Astrocyte of the cerebellum (primary cell): ENCODE results near the gene OAS3.
"Not testable (repeated sequence)": the region's sequence is repeated elsewhere in the genome, so short reads cannot be mapped to it uniquely, and the experiment has no call there.

Source experiments
- DNase-seq: peaks from one replicate; pipeline ENCODE4 v3.0.0-alpha.2; 2011; ENCODE audit warnings: low read depth
- H3K4me3 ChIP-seq: 2 replicates; pipeline ENCODE4 v1.5.1; 2011; ENCODE audit warnings: mild to moderate bottlenecking, low read depth, low read length, moderate library complexity
- in situ Hi-C: cut with HindIII; loops from 2 replicates; pipeline ENCODE4 v1.10.0; 2017; ENCODE audit warnings: low sequenced_read_pairs
- TF ChIP-seq, protein P1 (sequence below): IDR thresholded peaks from 2 replicates; pipeline ENCODE4 v1.5.1; 2012; ENCODE audit warnings: low read length, low read depth, moderate library complexity, mild to moderate bottlenecking; ENCODE audit errors: missing control alignments

The OAS3 gene

DNA sequence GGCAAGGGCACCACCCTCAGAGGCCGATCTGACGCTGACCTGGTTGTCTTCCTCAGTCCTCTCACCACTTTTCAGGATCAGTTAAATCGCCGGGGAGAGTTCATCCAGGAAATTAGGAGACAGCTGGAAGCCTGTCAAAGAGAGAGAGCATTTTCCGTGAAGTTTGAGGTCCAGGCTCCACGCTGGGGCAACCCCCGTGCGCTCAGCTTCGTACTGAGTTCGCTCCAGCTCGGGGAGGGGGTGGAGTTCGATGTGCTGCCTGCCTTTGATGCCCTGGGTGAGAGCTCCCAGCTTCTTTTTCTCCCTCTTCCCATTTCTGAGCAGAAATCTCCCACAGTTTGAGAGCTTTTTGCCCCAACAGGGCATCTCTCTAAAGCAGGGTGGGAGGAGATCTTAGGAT lies 29.7 kb upstream of the OAS3 start:
- in situ Hi-C loops, result no loop called here
- H3K4me3 ChIP-seq, result no peak overlapping the region
- TF ChIP-seq, protein P1, sequence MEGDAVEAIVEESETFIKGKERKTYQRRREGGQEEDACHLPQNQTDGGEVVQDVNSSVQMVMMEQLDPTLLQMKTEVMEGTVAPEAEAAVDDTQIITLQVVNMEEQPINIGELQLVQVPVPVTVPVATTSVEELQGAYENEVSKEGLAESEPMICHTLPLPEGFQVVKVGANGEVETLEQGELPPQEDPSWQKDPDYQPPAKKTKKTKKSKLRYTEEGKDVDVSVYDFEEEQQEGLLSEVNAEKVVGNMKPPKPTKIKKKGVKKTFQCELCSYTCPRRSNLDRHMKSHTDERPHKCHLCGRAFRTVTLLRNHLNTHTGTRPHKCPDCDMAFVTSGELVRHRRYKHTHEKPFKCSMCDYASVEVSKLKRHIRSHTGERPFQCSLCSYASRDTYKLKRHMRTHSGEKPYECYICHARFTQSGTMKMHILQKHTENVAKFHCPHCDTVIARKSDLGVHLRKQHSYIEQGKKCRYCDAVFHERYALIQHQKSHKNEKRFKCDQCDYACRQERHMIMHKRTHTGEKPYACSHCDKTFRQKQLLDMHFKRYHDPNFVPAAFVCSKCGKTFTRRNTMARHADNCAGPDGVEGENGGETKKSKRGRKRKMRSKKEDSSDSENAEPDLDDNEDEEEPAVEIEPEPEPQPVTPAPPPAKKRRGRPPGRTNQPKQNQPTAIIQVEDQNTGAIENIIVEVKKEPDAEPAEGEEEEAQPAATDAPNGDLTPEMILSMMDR, result no peak
- DNase-seq, result no peak

DNA sequence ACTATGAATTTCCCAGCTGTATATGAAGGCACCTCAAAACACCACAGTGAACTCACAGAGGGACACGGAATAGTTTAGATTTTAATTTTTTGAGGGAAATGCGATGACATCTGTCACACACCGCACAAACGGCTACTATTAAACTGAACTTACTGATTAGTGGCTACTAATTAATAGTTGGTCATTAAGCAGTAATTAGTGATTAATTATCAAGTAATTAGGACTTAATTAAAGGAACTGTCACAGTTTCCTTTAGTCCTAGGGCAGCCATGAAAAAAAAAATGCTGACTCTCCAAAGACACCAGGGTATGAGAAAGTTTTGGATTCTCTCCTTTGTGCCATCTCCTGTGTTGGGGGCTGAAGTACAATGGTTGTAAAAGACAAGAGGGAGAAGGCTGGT lies 28.6 kb upstream of the OAS3 start:
- TF ChIP-seq, protein P1, result no peak
- no peak for DNase-seq
- in situ Hi-C loops, result no loop called here
- H3K4me3 ChIP-seq, result no peak overlapping the region

DNA sequence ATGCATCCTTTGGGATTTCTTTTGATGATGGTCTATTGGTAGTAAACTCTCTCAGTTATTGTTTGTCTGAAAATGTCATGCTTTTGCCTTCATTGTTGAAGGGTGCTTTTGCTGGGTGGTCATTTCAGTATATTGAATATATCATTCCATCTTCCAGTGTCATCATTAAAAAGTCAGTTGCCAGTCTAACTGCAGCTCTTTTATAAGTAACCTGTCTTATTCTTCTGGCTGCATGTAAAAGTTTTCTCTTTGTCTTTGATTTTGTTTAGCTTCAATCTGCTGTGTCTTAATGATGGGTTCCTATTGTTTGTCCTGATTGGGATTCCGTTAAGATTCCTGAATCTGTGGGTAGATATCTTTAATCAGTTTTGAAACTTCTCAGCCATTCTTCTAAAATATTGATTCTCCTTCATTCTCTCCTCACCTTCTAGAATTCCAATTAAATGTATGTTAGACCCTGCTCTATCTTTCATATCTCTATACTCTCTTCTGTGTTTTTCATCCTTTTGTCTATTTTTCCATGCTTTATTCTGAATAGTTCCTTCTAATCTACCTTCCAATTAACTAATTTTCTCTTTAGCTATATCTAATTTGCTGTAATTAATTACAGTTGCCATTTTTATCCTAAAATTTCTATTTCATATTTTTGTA lies 25.1 kb upstream of the OAS3 start:
- no peak for DNase-seq
- in situ Hi-C loops, result no loop called here
- H3K4me3 ChIP-seq, result no peak overlapping the region
- TF ChIP-seq, protein P1, result no peak

DNA sequence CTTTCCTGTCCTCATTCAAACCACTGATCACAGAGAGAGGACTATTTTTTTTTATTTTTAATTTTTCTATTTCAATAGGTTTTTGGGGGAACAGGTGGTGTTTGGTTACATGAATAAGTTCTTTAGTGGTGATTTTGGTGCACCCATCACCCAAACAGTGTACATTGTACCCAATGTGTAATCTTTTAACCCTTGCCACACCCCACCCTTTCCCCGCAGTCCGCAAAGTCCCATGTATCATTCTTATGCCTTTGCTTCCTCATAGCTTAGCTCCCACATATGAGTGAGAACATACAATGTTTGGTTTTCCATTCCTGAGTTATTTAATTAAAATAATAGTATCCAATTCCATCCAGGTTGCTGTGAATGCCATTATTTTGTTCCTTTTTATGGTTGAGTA lies 24.4 kb upstream of the OAS3 start:
- DNase-seq, in situ Hi-C loops, H3K4me3 ChIP-seq: not testable (repeated sequence)

DNA sequence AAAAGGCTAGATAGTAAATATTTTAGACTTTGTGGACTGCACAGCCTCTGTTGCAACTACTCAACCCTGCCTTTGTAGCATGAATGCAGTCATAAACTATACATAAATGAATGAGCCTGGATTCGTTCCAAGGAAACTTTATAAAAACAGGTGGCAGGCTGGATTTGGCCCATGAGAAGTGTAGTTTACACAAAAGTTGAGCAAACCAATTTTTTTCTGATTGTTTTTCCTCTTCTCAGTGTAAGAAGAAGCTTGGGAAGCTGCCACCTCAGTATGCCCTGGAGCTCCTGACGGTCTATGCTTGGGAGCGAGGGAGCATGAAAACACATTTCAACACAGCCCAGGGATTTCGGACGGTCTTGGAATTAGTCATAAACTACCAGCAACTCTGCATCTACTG lies 22.0 kb upstream of the OAS3 start:
- TF ChIP-seq, protein P1, result no peak
- H3K4me3 ChIP-seq, result no peak overlapping the region
- in situ Hi-C loops, result no loop called here

DNA sequence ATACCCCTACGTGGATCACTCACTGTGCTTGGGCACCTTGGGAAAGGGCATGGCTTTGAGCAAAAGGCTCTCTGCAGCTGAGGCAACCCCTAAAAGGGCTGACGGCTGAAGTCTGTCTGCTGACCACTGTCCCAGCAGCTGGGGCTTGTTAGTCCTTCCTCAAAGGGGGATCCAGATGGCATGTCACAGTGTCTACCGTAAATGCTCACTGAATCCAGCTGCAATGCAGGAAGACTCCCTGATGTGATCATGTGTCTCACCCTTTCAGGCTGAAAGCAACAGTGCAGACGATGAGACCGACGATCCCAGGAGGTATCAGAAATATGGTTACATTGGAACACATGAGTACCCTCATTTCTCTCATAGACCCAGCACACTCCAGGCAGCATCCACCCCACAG lies 19.2 kb upstream of the OAS3 start:
- in situ Hi-C loops, result no loop called here
- no peak overlapping the region for H3K4me3 ChIP-seq
- no peak for DNase-seq
- TF ChIP-seq, protein P1, result no peak

More for the DNA sequence above, 22.0 kb upstream of the OAS3 start:
- no peak for DNase-seq

DNA sequence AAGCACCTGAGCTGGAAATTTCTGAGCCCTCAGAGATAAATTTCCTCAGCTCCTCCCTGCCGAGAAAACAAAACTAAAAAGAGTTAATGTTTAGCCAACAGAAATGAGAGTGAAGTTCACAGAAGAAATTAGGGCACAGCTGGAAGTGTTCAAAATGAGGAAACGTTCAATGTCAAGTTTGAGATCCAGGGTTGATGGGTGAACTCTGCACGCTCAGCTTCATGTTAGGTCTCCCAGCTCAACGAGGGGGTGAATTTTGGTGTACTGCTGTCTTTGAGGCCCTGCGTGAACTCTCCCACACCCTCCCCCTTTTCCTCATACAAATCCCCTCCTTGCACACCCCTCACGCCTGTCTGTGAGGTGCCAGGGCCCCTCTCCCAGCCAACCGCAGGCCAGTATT lies 13.3 kb upstream of the OAS3 start:
- in situ Hi-C loops, result no loop called here
- no peak for DNase-seq
- TF ChIP-seq, protein P1, result no peak
- no peak overlapping the region for H3K4me3 ChIP-seq

DNA sequence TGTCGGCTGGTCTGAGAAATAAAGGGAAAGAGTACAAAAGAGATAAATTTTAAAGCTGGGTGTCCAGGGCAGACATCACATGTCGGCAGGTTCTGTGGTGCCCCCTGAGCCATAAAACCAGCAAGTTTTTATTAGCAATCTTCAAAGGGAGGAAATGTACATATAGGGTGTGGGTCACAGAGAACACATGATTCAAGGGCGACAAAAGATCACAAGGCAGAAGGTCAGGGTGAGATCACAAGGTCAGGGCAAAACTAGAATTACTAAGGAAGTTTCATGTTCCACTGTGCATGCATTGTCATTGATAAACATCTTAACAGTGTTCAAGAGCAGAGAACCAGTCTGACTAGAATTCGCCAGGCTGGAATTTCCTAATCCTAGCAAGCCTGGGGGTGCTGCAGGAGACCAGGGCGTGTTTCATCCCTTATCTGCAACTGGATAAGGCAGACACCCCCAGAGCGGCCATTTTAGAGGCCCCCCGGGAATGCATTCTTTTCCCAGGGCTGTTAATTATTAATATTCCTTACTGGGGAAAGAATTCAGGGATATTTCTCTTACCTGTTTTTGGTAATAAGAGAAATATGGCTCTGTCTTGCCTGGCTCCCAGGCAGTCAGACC lies 11.7 kb upstream of the OAS3 start:
- in situ Hi-C loops, H3K4me3 ChIP-seq, DNase-seq: not testable (repeated sequence)
